Calu3 (cell line): Measurements from ENCODE around the gene RNF144A. TPM values are rescaled to one million over a fixed set of nuclear protein-coding genes. Genes with fewer than 3 reads are reported as not detected.
A peak's percentile ranks its signal among the peaks of the same experiment; 100 is the strongest.

ENCODE experiments used
- BruUV-seq: library from RNA; stranded (reverse); fragments of 400-500 nt; replicated peaks from 2 replicates; lab custom pipeline; 2021; lab: Mats Ljungman, UMichigan
- CTCF ChIA-PET: fragments of 300-600 bp; sonication (Branson Sonifier 250); formaldehyde crosslinking; loops from one replicate; lab custom pipeline; 2022; ENCODE audit warnings: antibody characterized with exemption; lab: Charles Lee
- DNase-seq: peaks from one replicate; pipeline ENCODE4 v3.0.0; 2022
- H3K27ac Mint-ChIP-seq: one replicate; pipeline ENCODE4 v1.8.0; 2022; ENCODE audit warnings: mixed read lengths; ENCODE audit not compliant: unreplicated experiment
- H3K27me3 Mint-ChIP-seq: one replicate; pipeline ENCODE4 v1.8.0; 2022; ENCODE audit warnings: mixed read lengths; ENCODE audit not compliant: unreplicated experiment
- H3K36me3 Mint-ChIP-seq: one replicate; pipeline ENCODE4 v1.8.0; 2022; ENCODE audit warnings: mild to moderate bottlenecking, moderate library complexity, mixed read lengths; ENCODE audit not compliant: insufficient read depth, unreplicated experiment
- H3K4me1 Mint-ChIP-seq: one replicate; pipeline ENCODE4 v1.8.0; 2022; ENCODE audit warnings: mild to moderate bottlenecking, low read depth, mixed read lengths; ENCODE audit not compliant: unreplicated experiment
- H3K4me3 Mint-ChIP-seq: one replicate; pipeline ENCODE4 v1.8.0; 2022; ENCODE audit warnings: mild to moderate bottlenecking, low read depth, moderate library complexity, mixed read lengths; ENCODE audit not compliant: unreplicated experiment
- H3K9me3 Mint-ChIP-seq: one replicate; pipeline ENCODE4 v1.8.0; 2022; ENCODE audit warnings: low read depth, mixed read lengths; ENCODE audit not compliant: unreplicated experiment
- CTCF ChIP-seq: fragments of 200-600 bp; IDR thresholded peaks from one replicate; pipeline ENCODE4 v1.8.0; 2022; ENCODE audit warnings: antibody characterized with exemption; ENCODE audit not compliant: unreplicated experiment
- intact Hi-C: fragments of 100-400 bp; cut with micrococcal nuclease; formaldehyde crosslinking; loops from one replicate; pipeline ENCODE4 v1.10.0; 2022; ENCODE audit not compliant: unreplicated experiment
- total RNA-seq: library from RNA; stranded (reverse); gene quantifications from 2 replicates; pipeline ENCODE4 v1.2.3, GENCODE V29; 2022

The RNF144A gene
- total RNA-seq, 1 experiment from 2014 or later, result 13.7 TPM

- CTCF ChIA-PET, result no interaction called here
- H3K27me3 Mint-ChIP-seq, result no peaks in the 10 kb centered on the region
- no peaks in the 10 kb centered on the region for H3K36me3 Mint-ChIP-seq
- no TSS peak for BruUV-seq
- no peak overlapping the region for H3K4me3 Mint-ChIP-seq
- intact Hi-C loops, result loop anchor here (5.0 kb wide), 1 partner anchor 45 kb away; no protein-coding TSS in a partner anchor
- peak; percentile 66 for TF ChIP-seq CTCF
- H3K27ac Mint-ChIP-seq, result no peak overlapping the region
- no peaks in the 10 kb centered on the region for H3K9me3 Mint-ChIP-seq
- DNase-seq, result peak; percentile 72
- H3K4me1 Mint-ChIP-seq, result no peaks in the 10 kb centered on the region
Observed at GRCh38 chr2:7037340-7038333, 120.4 kb downstream of the RNF144A start.

GRCh38 chr2:7040547-7040946 is 123.3 kb downstream of the RNF144A start:
- H3K36me3 Mint-ChIP-seq, result no peaks in the 10 kb centered on the region
- BruUV-seq, result no TSS peak
- H3K4me3 Mint-ChIP-seq, result no peak overlapping the region
- no peaks in the 10 kb centered on the region for H3K9me3 Mint-ChIP-seq
- H3K27ac Mint-ChIP-seq, result no peak overlapping the region
- intact Hi-C loops, result loop anchor here (5.0 kb wide), 1 partner anchor 213 kb away; no protein-coding TSS in a partner anchor
- no peaks in the 10 kb centered on the region for H3K27me3 Mint-ChIP-seq
- CTCF ChIA-PET, result no interaction called here
- no peak for DNase-seq
- TF ChIP-seq CTCF, result no peak
- H3K4me1 Mint-ChIP-seq, result no peaks in the 10 kb centered on the region

- Mint-ChIP-seq H3K4me1 (no peaks in the 10 kb centered on the region), H3K36me3 (no peaks in the 10 kb centered on the region), H3K9me3 (no peaks in the 10 kb centered on the region), H3K27me3 (no peaks in the 10 kb centered on the region), H3K4me3 (no peak overlapping the region), H3K27ac (no peak overlapping the region)
- no peak for DNase-seq
- TF ChIP-seq CTCF, result no peak
- CTCF ChIA-PET, result no interaction called here
- no TSS peak for BruUV-seq
- intact Hi-C loops, result loop anchor here (5.0 kb wide), 1 partner anchor 214 kb away; no protein-coding TSS in a partner anchor
Observed at GRCh38 chr2:7041421-7041820, 124.2 kb downstream of the RNF144A start.

GRCh38 chr2:7043690-7044089 is 126.5 kb downstream of the RNF144A start:
- intact Hi-C loops, result loop anchor here (1.0 to 5.0 kb wide), 2 partner anchors 146 to 216 kb away; no protein-coding TSS in a partner anchor
- Mint-ChIP-seq H3K9me3 (no peaks in the 10 kb centered on the region), H3K4me1 (no peaks in the 10 kb centered on the region), H3K27me3 (no peaks in the 10 kb centered on the region), H3K27ac (no peak overlapping the region), H3K36me3 (no peaks in the 10 kb centered on the region), H3K4me3 (no peak overlapping the region)
- CTCF ChIA-PET, result interaction anchor here (1.3 kb wide), 1 partner anchor 12 kb away, joined by 9 read pairs; no protein-coding TSS in a partner anchor
- TF ChIP-seq CTCF, result no peak
- no TSS peak for BruUV-seq
- no peak for DNase-seq
